GM18511 (cell line): ENCODE results near the gene TRPM3.
"Not testable (repeated sequence)": the region's sequence is repeated elsewhere in the genome, so short reads cannot be mapped to it uniquely, and the experiment has no call there.

Experiments
- ATAC-seq: cut with Tn5 transposase; IDR thresholded peaks from one replicate; pipeline ENCODE4 v1.9.1; 2021; ENCODE audit warnings: mild to moderate bottlenecking, moderate library complexity; ENCODE audit not compliant: unreplicated experiment

Gene TRPM3

DNA sequence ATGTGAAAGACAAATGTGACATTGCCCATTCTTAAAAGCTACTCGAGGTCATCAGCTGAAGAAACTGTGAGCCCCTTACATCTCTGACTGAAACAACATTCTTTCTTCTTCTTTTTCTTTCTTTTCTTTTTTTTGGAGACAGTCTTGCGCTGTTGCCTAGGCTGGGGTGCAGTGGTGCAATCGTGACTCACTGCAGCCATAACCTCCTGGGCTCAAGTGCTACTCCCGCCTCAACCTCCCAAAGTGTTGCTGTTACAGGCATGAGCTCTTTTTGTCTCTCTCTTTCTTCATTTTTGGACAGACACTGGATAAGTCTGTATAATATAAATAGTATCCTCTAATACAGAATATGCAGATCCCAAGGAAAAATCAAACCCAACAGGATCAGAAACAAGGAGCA, 443.3 kb downstream of the TRPM3 start:
- ATAC-seq = no peak

- no peak for ATAC-seq
These were observed 444.2 kb downstream of the TRPM3 start for GRCh38 chr9:70677055-70677735.

GRCh38 chr9:70675868-70676370, 445.5 kb downstream of the TRPM3 start:
- no peak for ATAC-seq

DNA sequence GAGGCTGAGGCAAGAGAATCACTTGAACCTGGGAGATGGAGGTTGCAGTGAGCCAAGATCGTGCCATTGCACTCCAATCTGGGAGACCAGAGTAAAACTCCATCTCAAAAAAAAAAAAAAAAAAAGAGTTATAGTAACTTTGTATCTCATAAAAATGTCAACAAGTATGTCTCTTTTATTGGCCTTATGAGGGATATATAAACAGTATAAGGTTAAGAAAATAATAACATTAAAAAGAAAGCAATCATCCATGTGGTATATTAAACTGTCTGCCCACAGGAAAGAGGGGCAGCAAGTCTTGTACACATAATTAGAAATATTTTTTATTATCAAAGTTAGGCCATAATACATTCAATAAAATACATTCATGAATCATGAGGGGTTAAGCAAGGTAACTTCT, 447.6 kb downstream of the TRPM3 start:
- no peak for ATAC-seq

GRCh38 chr9:70672161-70672649, 449.2 kb downstream of the TRPM3 start:
- no peak for ATAC-seq

GRCh38 chr9:70668751-70669150, 452.7 kb downstream of the TRPM3 start:
- no peak for ATAC-seq

DNA sequence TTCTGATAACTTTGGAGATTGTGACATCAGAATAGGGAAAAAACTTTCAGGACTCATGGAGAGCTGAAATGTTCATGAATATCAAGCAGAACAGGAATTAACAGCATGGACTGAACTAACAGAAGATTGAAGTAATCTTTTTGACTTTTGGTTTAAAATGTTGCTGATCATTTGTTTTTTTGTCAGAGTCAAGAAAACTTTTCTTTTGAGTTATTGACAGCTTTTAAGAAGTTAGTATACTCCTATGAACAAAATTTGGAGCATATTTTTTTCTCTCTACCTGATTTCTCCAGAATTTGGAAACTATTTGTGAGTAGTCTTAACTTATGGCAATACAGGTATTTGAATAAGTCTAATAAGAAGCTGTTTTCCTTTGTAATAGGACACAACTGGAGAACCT, 462.7 kb downstream of the TRPM3 start:
- no peak for ATAC-seq

DNA sequence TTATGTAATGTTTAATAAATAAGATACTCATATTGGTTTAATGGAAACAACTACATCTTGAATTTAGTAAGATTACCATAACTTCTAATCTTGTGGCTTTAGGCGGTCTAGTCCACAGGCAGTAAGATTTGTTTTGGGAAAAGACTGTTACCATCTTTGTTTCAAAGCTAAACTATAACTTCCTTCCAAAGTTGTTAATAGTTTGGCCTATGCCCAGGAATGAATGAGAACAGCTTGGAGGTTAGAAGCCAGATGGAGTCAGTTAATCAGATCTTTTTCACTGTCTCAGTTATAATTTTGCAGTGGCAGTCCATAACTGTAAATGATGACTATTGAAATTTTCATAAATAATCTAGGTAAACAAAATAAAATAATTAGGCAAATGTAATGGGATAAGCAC, 465.1 kb downstream of the TRPM3 start:
- ATAC-seq = no peak

DNA sequence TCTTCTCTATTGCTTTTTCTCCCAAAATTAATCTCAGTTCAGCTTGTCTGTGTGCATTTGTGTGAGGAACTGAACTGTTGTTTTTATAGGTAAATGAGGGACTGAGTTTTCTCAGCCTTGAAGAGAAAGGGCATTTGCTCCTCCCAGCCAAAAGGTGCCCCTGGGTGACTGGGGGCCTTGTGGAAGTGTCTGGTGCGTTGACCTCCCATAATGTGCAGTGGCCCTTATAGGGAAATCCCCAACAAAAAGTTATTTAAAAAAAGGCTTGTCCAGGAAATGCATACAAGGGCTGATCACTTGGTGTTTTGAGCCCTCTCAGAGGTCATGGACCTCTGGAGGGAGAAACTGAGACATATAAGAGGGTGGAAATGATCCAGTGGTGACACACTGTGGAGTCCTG, 467.3 kb downstream of the TRPM3 start:
- no peak for ATAC-seq

GRCh38 chr9:70644627-70645026, 476.8 kb downstream of the TRPM3 start:
- ATAC-seq = not testable (repeated sequence)

DNA sequence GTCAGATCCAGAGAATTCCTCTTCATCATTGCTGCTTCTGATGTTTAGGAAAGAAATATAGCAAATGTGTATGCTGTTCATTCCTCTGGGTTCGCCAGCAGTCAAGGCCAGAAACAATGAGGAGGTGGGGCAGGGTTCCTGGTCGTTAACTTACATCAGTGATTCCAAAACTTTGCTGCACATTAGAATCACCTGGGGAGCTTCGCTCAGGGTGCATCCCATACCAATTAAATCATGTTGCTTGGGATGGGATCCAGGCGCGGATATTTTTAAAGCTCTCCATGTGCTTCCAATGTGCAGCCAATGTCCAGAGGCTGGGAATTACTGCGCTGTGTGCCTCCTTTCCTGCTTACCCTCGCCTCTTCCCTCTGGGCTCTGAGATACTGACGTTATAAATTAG, 479.1 kb downstream of the TRPM3 start:
- no peak for ATAC-seq

- no peak for ATAC-seq
These were observed 479.8 kb downstream of the TRPM3 start for GRCh38 chr9:70641631-70642030.

DNA sequence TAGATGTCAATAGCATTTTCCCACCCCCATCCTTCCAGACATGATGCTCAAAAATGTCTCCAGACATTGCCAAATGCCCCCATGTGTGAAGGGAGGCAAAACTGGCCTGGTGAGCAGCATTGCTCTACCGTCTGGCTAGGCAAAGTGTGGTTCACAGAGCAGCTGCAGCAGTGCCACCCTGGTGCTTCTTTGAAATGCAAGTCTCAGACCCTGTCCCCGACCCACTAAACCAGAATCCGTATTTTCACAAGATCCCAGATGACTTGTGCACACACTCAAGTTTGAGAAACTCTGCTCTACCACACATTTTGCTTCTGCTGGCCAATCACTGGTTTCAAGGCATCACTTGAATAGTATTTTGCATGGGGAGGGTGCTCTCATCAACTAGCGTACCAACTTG, 480.4 kb downstream of the TRPM3 start:
- no peak for ATAC-seq

DNA sequence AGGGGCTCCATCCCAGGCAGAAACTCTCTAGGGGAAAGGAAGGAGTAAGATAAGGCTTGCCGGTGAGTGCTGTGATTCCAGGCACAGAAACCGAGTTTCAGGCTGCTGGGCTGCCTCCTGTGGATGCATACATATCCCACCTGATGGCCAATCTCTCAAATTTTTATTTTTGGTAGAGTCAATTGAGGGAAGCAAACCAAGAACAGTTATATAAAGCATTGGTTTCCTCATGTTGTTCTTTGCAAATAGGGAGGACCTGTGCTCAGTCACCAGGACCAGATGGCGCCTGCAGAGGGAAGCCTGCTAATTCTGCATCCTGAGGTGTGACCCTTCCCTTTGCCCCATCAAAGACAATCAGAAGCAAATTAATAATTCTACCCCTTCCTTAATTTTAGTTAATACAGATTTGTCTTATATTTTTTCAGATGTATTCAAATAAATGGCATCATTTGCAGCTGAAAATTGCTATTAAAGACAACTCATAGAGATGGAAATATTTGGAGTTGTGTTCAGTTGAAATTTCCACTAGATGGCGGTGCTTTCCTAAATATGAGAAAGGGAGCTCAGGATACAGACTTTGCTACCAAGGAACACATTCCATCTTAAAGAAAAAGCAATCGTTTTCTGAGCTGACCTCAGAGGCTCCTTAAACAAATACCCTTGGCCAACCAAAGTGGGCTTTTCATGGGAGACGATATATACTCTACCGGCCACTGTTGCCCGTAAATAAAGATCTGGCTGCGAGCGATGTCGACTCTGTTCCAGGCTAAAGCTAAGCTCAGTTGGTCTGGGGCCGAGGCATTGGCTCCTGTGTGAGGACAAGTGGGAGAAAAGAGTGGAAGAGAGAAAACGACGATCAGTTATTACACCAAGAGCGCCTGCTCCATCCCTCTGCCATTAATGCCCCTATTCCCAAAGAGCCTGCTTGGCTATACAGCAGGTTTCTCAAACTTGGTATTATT, 481.3 kb downstream of the TRPM3 start:
- ATAC-seq = peak; percentile 71

DNA sequence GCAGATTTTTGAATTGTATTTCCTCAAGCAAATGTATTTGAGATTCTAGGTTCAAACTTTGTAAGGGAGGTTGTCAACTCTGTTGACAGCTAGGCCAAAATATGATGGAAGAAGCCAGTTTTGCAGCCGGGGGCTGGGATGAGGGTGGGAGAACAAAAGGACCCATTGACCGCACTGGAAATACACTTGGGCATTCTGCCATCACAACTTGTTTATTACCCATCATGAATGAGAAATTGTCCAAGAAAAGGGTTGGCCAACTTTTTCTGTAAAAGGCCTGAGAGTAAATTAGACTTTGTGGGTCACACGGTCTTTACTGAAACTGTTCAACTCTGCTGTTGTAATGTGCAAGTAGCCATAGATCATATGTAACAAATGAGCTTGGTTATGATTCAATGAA, 485.6 kb downstream of the TRPM3 start:
- ATAC-seq = no peak

DNA sequence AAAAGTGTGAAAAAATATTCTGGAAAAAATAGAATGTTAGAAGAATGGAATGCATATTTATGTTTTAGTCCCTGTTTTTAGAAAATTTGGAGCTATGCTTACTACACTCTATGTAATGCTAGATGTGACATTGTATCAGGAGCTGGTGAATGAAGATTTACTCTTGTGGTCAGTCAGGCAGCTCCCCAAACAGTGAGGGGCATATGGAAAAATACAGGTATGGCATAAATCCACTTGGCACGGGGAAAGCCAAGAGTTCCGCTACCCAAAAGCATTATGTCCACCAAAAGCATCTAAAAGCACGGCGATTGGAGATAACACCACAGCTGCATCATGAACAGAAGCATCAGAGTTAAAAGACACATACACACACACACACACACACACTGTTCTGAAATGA, 486.7 kb downstream of the TRPM3 start:
- ATAC-seq = no peak

DNA sequence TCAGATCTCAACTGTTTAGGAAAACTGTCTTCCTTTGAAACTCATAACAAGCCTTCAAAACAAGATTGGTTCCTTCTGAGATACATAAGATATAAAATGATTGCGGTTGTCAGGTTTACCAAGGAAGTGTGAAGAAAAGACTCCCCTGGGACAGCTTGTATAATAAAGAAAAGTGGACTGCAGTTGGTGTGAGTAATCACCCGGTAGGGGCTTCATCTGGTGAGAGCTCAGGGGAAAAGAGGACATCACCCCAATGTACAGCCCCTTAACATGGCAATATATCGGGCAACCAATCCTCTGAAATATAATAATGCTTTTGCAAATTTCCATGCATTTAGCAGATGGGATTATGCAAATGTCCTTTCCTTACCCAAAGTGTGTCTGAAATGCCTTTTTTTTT, 490.4 kb downstream of the TRPM3 start:
- ATAC-seq = no peak

DNA sequence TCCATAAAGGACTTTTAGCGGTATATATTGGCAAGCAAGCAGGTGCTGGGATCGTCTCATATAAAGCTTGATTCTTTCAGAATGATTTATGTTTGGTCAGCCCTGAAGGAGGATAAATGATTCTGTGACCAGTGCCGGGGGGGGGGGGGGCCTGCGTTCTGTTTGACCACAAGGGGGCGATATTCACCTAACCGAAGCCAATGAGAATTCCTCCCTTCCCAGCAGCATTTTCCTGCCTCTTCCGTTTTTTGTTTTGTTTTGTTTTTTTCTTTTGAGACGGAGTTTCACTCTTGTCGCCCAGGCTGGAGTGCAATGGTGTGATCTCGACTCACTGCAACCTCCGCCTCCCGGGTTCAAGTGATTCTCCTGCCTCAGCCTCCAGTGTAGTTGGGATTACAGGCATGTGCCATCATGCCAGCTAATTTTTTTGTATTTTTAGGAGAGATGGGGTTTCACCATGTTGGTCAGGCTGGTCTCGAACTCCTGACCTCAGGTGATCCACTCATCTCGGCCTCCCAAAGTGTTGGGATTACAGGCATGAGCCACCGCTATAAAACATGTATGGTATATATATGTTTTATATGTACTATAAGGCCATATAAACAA, 492.2 kb downstream of the TRPM3 start:
- not testable (repeated sequence) for ATAC-seq

DNA sequence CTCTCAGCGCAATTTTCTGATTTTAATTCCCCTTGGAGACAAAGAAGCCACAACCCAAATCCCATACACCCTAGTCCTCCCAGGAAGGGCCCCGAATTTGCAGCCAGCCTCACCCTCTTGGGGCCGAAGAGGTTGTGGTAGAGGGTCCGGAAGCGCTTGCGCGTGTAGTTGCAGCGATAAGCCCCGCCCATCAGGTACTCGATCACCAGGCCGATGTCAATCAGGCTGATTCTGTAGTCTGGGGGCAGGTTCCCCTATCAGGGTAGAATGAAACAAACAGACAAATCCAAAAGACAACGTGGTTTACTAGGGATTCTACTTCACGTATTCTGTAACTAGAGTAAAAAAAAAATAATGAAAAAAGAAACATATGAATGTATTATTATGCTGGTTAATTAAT, 496.3 kb downstream of the TRPM3 start:
- no peak for ATAC-seq

DNA sequence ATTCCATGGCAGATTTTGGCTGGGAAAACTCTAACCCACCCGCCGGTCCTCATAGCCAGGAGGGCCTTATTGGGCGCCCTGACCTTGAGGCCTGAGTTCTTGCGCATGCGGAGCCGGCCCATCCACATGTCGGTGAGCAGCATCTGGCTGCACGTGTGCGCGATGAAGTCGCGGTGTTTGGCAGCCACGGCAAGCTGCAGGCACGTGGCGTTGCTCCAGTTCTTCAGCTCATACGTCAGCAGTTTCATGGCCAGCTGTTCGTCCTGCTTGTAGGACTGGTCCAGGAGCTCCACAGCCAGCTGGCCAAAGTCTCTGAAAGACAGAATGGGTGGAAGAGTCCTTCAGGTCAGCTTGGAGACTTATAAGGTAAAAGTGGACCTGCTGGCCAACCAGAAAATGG, 502.6 kb downstream of the TRPM3 start:
- no peak for ATAC-seq

GRCh38 chr9:70617033-70617828, 504.2 kb downstream of the TRPM3 start:
- ATAC-seq = no peak
